Liver (tissue), 9 donors: Measurements from ENCODE around the gene KCNK3. TPM values are rescaled to one million over a fixed set of nuclear protein-coding genes. Genes with fewer than 3 reads are reported as not detected.

ENCODE experiments used
- DNase-seq: peaks from one replicate; pipeline ENCODE4 v3.0.0-alpha.2; 2017; ENCODE audit warnings: low spot score
- H3K27ac ChIP-seq, 2 donors: one replicate each; pipeline ENCODE4 v1.7.0; 2013; ENCODE audit warnings: inconsistent platforms in 2 of 2, low read length in 2 of 2, control low read depth in 1 of 2, low read depth in 1 of 2, mild to moderate bottlenecking in 1 of 2
- H3K27me3 ChIP-seq, 4 donors: one replicate each; pipeline versions ENCODE4 v1.6.1 to v1.7.0; 2013; ENCODE audit warnings: low read length in 3 of 4, inconsistent platforms in 1 of 4, mild to moderate bottlenecking in 1 of 4, moderate library complexity in 1 of 4; ENCODE audit not compliant: control insufficient read depth in 4 of 4, insufficient read depth in 4 of 4
- H3K36me3 ChIP-seq, 4 donors: one replicate each; pipeline versions ENCODE4 v1.6.1 to v1.7.0; 2013; ENCODE audit warnings: low read length in 3 of 4, mild to moderate bottlenecking in 3 of 4, low read depth in 1 of 4, moderate library complexity in 1 of 4; ENCODE audit not compliant: control insufficient read depth in 4 of 4, insufficient read depth in 3 of 4
- H3K4me1 ChIP-seq, 4 donors: one replicate each; pipeline versions ENCODE4 v1.6.1 to v1.7.0; 2013; ENCODE audit warnings: low read length in 3 of 4, mild to moderate bottlenecking in 3 of 4, moderate library complexity in 1 of 4; ENCODE audit not compliant: control insufficient read depth in 4 of 4, insufficient read depth in 4 of 4
- H3K4me3 ChIP-seq, 3 donors: one replicate each; pipeline versions ENCODE4 v1.6.1 to v1.7.0; 2013; ENCODE audit warnings: low read length in 3 of 3, control low read depth in 1 of 3, low read depth in 1 of 3, mild to moderate bottlenecking in 1 of 3
- H3K9ac ChIP-seq, 2 donors: one replicate each; pipeline ENCODE4 v1.7.0; 2013; ENCODE audit warnings: low read length in 2 of 2, mild to moderate bottlenecking in 2 of 2, moderate library complexity in 2 of 2, control low read depth in 1 of 2, low read depth in 1 of 2
- H3K9me3 ChIP-seq, 4 donors: one replicate each; pipeline versions ENCODE4 v1.6.1 to v1.7.0; 2013; ENCODE audit warnings: low read length in 3 of 4; ENCODE audit not compliant: control insufficient read depth in 4 of 4
- EGR1 ChIP-seq, 2 donors: IDR thresholded peaks; 2 replicates each; pipeline ENCODE4 v1.6.1; 2016 to 2018; ENCODE audit warnings: antibody characterized with exemption in 2 of 2, low read depth in 2 of 2
- FOXA1 ChIP-seq: IDR thresholded peaks from 2 replicates; pipeline ENCODE4 v1.6.1; 2016; ENCODE audit warnings: antibody characterized with exemption
- FOXA2 ChIP-seq: IDR thresholded peaks from 2 replicates; pipeline ENCODE4 v1.6.1; 2016; ENCODE audit warnings: antibody characterized with exemption
- GABPA ChIP-seq, 2 donors: IDR thresholded peaks in 1 of 2; conservative IDR thresholded peaks in 1 of 2; 2 replicates each; pipeline ENCODE4 v1.6.1; 2016; ENCODE audit warnings: antibody characterized with exemption in 2 of 2, mild to moderate bottlenecking in 1 of 2, moderate library complexity in 1 of 2
- HNF4A ChIP-seq, 2 donors: conservative IDR thresholded peaks; 2 replicates each; pipeline ENCODE4 v1.6.1; 2016; ENCODE audit warnings: antibody characterized with exemption in 2 of 2, mild to moderate bottlenecking in 2 of 2
- HNF4G ChIP-seq: IDR thresholded peaks from 2 replicates; pipeline ENCODE4 v1.6.1; 2016; ENCODE audit warnings: antibody characterized with exemption
- JUND ChIP-seq, 2 donors: IDR thresholded peaks; 2 replicates each; pipeline ENCODE4 v1.6.1; 2016; ENCODE audit warnings: antibody characterized with exemption in 2 of 2
- NR2F2 ChIP-seq: IDR thresholded peaks from 2 replicates; pipeline ENCODE4 v1.6.1; 2016; ENCODE audit warnings: antibody characterized with exemption
- RAD21 ChIP-seq, 2 donors: IDR thresholded peaks; 2 replicates each; pipeline ENCODE4 v1.6.1; 2016; ENCODE audit warnings: antibody characterized with exemption in 2 of 2, mild to moderate bottlenecking in 2 of 2
- RXRA ChIP-seq, 2 donors: IDR thresholded peaks; 2 replicates each; pipeline ENCODE4 v1.6.1; 2017 to 2018; ENCODE audit warnings: antibody characterized with exemption in 2 of 2, mild to moderate bottlenecking in 1 of 2
- SP1 ChIP-seq: IDR thresholded peaks from 2 replicates; pipeline ENCODE4 v1.6.1; 2018; ENCODE audit warnings: antibody characterized with exemption, mild to moderate bottlenecking
- TAF1 ChIP-seq: conservative IDR thresholded peaks from 2 replicates; pipeline ENCODE4 v1.6.1; 2016; ENCODE audit warnings: antibody characterized with exemption, mild to moderate bottlenecking
- YY1 ChIP-seq: IDR thresholded peaks from 2 replicates; pipeline ENCODE4 v1.6.1; 2016; ENCODE audit warnings: antibody characterized with exemption, mild to moderate bottlenecking
- ZBTB33 ChIP-seq: IDR thresholded peaks from 2 replicates; pipeline ENCODE4 v1.6.1; 2016; ENCODE audit warnings: antibody characterized with exemption
- WGBS: extraction: QIAGEN DNeasy Blood & Tissue Kit; methylation state at CpG from one replicate; pipeline ENCODE4 v1.1.7; 2013; 5-methylcytosine and 5-hydroxymethylcytosine counted together
- polyA plus RNA-seq, 2 donors: library from polyadenylated mRNA; stranded (reverse) in 1 of 2; unstranded in 1 of 2; fragments of 200-250 nt in 1 of 2; fragments of >200 nt in 1 of 2; fragmentation: Nextera tagmentation in 1 of 2; extraction: Ambion mirVana in 1 of 2; gene quantifications; one replicate each; pipeline versions ENCODE4 v1.2.1 to v1.2.3, GENCODE V29; 2013 to 2015
- total RNA-seq, 2 donors: library from RNA; depleted of rRNA; stranded (reverse); fragments of >200 nt; gene quantifications; one replicate each; pipeline ENCODE4 v1.2.3, GENCODE V29; 2014
- TF ChIP-seq, protein P1 (sequence below): IDR thresholded peaks from 2 replicates; pipeline ENCODE4 v1.6.1; 2016; ENCODE audit warnings: antibody characterized with exemption
- TF ChIP-seq, protein P2 (sequence below): IDR thresholded peaks from 2 replicates; pipeline ENCODE4 v1.6.1; 2016; ENCODE audit warnings: antibody characterized with exemption, mild to moderate bottlenecking
- TF ChIP-seq, protein P3 (sequence below): fragments of 150-350 bp; IDR thresholded peaks from 2 replicates; pipeline ENCODE4 v1.5.1; 2017; ENCODE audit warnings: improper control_type of control experiment, low read depth, low read length; ENCODE audit not compliant: missing input control
- TF ChIP-seq, protein P4 (sequence below): IDR thresholded peaks from 2 replicates; pipeline ENCODE4 v1.6.1; 2016; ENCODE audit warnings: antibody characterized with exemption
- donor health status: healthy.
- donor health status: healthy.
- donor health status: healthy.
- donor health status: healthy.
- donor health status: healthy.

KCNK3 gene
- total and polyA plus RNA-seq, 4 donors, result 0.78 to 6.6 (median 2.6) TPM; not detected in 1

- H3K4me1 ChIP-seq, result peaks cover 11 to 20% (median 16%) of the 10 kb centered on the region in 4 donors
- no peaks in the 10 kb centered on the region for H3K9me3 ChIP-seq
- H3K9ac ChIP-seq, result no peak overlapping the region
- WGBS, result 24% methylated on average over 8 of the region's 8 CpGs
- H3K27ac ChIP-seq, result peak overlapping the region in 1 of 2 donors; percentile 32
- peaks cover 0 to 3% (median 0%) of the 10 kb centered on the region in 4 donors for H3K27me3 ChIP-seq
- TF ChIP-seq, protein P1, sequence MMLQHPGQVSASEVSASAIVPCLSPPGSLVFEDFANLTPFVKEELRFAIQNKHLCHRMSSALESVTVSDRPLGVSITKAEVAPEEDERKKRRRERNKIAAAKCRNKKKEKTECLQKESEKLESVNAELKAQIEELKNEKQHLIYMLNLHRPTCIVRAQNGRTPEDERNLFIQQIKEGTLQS, result peak; percentile 60
- peak; percentile 62 to 86 for TF ChIP-seq JUND (IDR thresholded peaks at IDR 0.05)
- peak; percentile 63 for TF ChIP-seq FOXA1
- TF ChIP-seq, protein P2, sequence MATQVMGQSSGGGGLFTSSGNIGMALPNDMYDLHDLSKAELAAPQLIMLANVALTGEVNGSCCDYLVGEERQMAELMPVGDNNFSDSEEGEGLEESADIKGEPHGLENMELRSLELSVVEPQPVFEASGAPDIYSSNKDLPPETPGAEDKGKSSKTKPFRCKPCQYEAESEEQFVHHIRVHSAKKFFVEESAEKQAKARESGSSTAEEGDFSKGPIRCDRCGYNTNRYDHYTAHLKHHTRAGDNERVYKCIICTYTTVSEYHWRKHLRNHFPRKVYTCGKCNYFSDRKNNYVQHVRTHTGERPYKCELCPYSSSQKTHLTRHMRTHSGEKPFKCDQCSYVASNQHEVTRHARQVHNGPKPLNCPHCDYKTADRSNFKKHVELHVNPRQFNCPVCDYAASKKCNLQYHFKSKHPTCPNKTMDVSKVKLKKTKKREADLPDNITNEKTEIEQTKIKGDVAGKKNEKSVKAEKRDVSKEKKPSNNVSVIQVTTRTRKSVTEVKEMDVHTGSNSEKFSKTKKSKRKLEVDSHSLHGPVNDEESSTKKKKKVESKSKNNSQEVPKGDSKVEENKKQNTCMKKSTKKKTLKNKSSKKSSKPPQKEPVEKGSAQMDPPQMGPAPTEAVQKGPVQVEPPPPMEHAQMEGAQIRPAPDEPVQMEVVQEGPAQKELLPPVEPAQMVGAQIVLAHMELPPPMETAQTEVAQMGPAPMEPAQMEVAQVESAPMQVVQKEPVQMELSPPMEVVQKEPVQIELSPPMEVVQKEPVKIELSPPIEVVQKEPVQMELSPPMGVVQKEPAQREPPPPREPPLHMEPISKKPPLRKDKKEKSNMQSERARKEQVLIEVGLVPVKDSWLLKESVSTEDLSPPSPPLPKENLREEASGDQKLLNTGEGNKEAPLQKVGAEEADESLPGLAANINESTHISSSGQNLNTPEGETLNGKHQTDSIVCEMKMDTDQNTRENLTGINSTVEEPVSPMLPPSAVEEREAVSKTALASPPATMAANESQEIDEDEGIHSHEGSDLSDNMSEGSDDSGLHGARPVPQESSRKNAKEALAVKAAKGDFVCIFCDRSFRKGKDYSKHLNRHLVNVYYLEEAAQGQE, result peak; percentile 83
- TF ChIP-seq TAF1, result no peak
- peak; percentile 100 for TF ChIP-seq NR2F2
- TF ChIP-seq FOXA2, result peak; percentile 88
- TF ChIP-seq RXRA (IDR thresholded peaks at IDR 0.05), result peak; percentile 99 to 100
- peak; percentile 65 for TF ChIP-seq YY1
- peak in 1 of 2 donors; percentile 64 for TF ChIP-seq GABPA (IDR thresholded peaks at IDR 0.05 in 1 of 2, conservative IDR thresholded peaks at IDR 0.05 in 1 of 2)
- TF ChIP-seq, protein P3, sequence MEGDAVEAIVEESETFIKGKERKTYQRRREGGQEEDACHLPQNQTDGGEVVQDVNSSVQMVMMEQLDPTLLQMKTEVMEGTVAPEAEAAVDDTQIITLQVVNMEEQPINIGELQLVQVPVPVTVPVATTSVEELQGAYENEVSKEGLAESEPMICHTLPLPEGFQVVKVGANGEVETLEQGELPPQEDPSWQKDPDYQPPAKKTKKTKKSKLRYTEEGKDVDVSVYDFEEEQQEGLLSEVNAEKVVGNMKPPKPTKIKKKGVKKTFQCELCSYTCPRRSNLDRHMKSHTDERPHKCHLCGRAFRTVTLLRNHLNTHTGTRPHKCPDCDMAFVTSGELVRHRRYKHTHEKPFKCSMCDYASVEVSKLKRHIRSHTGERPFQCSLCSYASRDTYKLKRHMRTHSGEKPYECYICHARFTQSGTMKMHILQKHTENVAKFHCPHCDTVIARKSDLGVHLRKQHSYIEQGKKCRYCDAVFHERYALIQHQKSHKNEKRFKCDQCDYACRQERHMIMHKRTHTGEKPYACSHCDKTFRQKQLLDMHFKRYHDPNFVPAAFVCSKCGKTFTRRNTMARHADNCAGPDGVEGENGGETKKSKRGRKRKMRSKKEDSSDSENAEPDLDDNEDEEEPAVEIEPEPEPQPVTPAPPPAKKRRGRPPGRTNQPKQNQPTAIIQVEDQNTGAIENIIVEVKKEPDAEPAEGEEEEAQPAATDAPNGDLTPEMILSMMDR, result peak; percentile 12
- TF ChIP-seq HNF4G, result peak; percentile 85
- TF ChIP-seq, protein P4, sequence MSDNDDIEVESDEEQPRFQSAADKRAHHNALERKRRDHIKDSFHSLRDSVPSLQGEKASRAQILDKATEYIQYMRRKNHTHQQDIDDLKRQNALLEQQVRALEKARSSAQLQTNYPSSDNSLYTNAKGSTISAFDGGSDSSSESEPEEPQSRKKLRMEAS, result peak; percentile 100
- TF ChIP-seq HNF4A (conservative IDR thresholded peaks at IDR 0.05), result peak; percentile 95 to 96
- TF ChIP-seq SP1, result peak; percentile 99
- peak; percentile 52 to 63 for TF ChIP-seq RAD21 (IDR thresholded peaks at IDR 0.05)
- TF ChIP-seq ZBTB33, result peak; percentile 68
- TF ChIP-seq EGR1 (IDR thresholded peaks at IDR 0.05; ENCODE audit: low read depth in 2 of 2), result peak; percentile 47 to 94
- DNase-seq, result no peak
- H3K36me3 ChIP-seq, result no peaks in the 10 kb centered on the region
- H3K4me3 ChIP-seq, result no peak overlapping the region
Observed at GRCh38 chr2:26735883-26736588, 43.5 kb downstream of the KCNK3 start.
